ENCODE results near the gene TJP3.

- TF ChIP-seq CTCF (IDR thresholded peaks at IDR 0.05; ENCODE audit: poor library complexity) = no peak
- TF ChIP-seq EZH2 (IDR thresholded peaks at IDR 0.05; ENCODE audit: borderline replicate concordance) = no peak
- TF ChIP-seq EZH2phosphoT487 (IDR thresholded peaks at IDR 0.05; ENCODE audit: low read depth, severe bottlenecking, unreplicated experiment) = no peak
Measured at GRCh38 chr19:3766520-3766919, 58.3 kb downstream of the TJP3 start.

Measured in hepatocyte (in vitro differentiated cells).